ENCODE data around the gene ZBTB16.

ZBTB16 gene

GRCh38 chr11:114152785-114153184, 93.3 kb downstream of the ZBTB16 start:
- H3K9ac ChIP-seq (ENCODE audit: low read length) = no peak overlapping the region
- no peak overlapping the region for H4K5ac ChIP-seq (ENCODE audit: low read length)
- H3K4me2 ChIP-seq (ENCODE audit: low read length) = no peak overlapping the region
- no peaks in the 10 kb centered on the region for H3K27me3 ChIP-seq (ENCODE audit: insufficient read depth, low read length, poor library complexity)
- no peaks in the 10 kb centered on the region for H3K79me1 ChIP-seq (ENCODE audit: low read length)
- H3K27ac ChIP-seq (ENCODE audit: low read depth, low read length) = no peak overlapping the region
- H3K36me3 ChIP-seq (ENCODE audit: control insufficient read depth, insufficient read depth, low read length) = no peaks in the 10 kb centered on the region
- no peak overlapping the region for H4K8ac ChIP-seq (ENCODE audit: low read depth, low read length)
- DNase-seq = no peak
- no peak overlapping the region for H3K18ac ChIP-seq (ENCODE audit: low read length)
- no peak overlapping the region for H2BK15ac ChIP-seq (replicated peaks; ENCODE audit: low read depth)
- H3K79me2 ChIP-seq (ENCODE audit: control insufficient read depth, insufficient read depth, low read length) = no peaks in the 10 kb centered on the region
- no peaks in the 10 kb centered on the region for H3K4me1 ChIP-seq (ENCODE audit: control insufficient read depth, low read depth, low read length)
- no peak overlapping the region for H2BK5ac ChIP-seq (ENCODE audit: low read length)
- H3K4ac ChIP-seq (ENCODE audit: low read depth, low read length) = no peak overlapping the region
- H3K4me3 ChIP-seq (ENCODE audit: low read length) = no peak overlapping the region
- H3K23ac ChIP-seq (ENCODE audit: low read length) = no peak overlapping the region
- H2AK5ac ChIP-seq (ENCODE audit: low read length) = no peak overlapping the region
- WGBS (ENCODE audit: extremely low coverage, insufficient coverage, low lambda C conversion rate) = no CpG with 5 or more reads among the region's 2 CpGs
- no peak overlapping the region for H2BK120ac ChIP-seq (ENCODE audit: low read depth, low read length)
- no peak overlapping the region for H3K56ac ChIP-seq (ENCODE audit: low read length)

- no peaks in the 10 kb centered on the region for H3K27me3 ChIP-seq (ENCODE audit: insufficient read depth, low read length, poor library complexity)
- H4K5ac ChIP-seq (ENCODE audit: low read length) = no peak overlapping the region
- H3K18ac ChIP-seq (ENCODE audit: low read length) = no peak overlapping the region
- H2BK15ac ChIP-seq (replicated peaks; ENCODE audit: low read depth) = no peak overlapping the region
- H2BK5ac ChIP-seq (ENCODE audit: low read length) = no peak overlapping the region
- no peak overlapping the region for H4K8ac ChIP-seq (ENCODE audit: low read depth, low read length)
- no CpG with 5 or more reads among the region's 4 CpGs for WGBS (ENCODE audit: extremely low coverage, insufficient coverage, low lambda C conversion rate)
- no peak overlapping the region for H3K9ac ChIP-seq (ENCODE audit: low read length)
- no peak for DNase-seq
- H3K56ac ChIP-seq (ENCODE audit: low read length) = no peak overlapping the region
- no peaks in the 10 kb centered on the region for H3K4me1 ChIP-seq (ENCODE audit: control insufficient read depth, low read depth, low read length)
- H3K4me3 ChIP-seq (ENCODE audit: low read length) = no peak overlapping the region
- no peak overlapping the region for H3K23ac ChIP-seq (ENCODE audit: low read length)
- no peak overlapping the region for H3K4ac ChIP-seq (ENCODE audit: low read depth, low read length)
- no peak overlapping the region for H3K27ac ChIP-seq (ENCODE audit: low read depth, low read length)
- no peaks in the 10 kb centered on the region for H3K36me3 ChIP-seq (ENCODE audit: control insufficient read depth, insufficient read depth, low read length)
- no peak overlapping the region for H2BK120ac ChIP-seq (ENCODE audit: low read depth, low read length)
- no peaks in the 10 kb centered on the region for H3K79me1 ChIP-seq (ENCODE audit: low read length)
- H2AK5ac ChIP-seq (ENCODE audit: low read length) = no peak overlapping the region
- no peaks in the 10 kb centered on the region for H3K79me2 ChIP-seq (ENCODE audit: control insufficient read depth, insufficient read depth, low read length)
- H3K4me2 ChIP-seq (ENCODE audit: low read length) = no peak overlapping the region
Observed at GRCh38 chr11:114153224-114153623, 93.7 kb downstream of the ZBTB16 start.

- no peak overlapping the region for H3K23ac ChIP-seq (ENCODE audit: low read length)
- H2BK5ac ChIP-seq (ENCODE audit: low read length) = no peak overlapping the region
- H3K4me2 ChIP-seq (ENCODE audit: low read length) = no peak overlapping the region
- no peaks in the 10 kb centered on the region for H3K36me3 ChIP-seq (ENCODE audit: control insufficient read depth, insufficient read depth, low read length)
- H3K4me1 ChIP-seq (ENCODE audit: control insufficient read depth, low read depth, low read length) = no peaks in the 10 kb centered on the region
- no peaks in the 10 kb centered on the region for H3K79me2 ChIP-seq (ENCODE audit: control insufficient read depth, insufficient read depth, low read length)
- no peak overlapping the region for H3K27ac ChIP-seq (ENCODE audit: low read depth, low read length)
- no peak overlapping the region for H3K9ac ChIP-seq (ENCODE audit: low read length)
- H2BK120ac ChIP-seq (ENCODE audit: low read depth, low read length) = no peak overlapping the region
- H3K79me1 ChIP-seq (ENCODE audit: low read length) = no peaks in the 10 kb centered on the region
- no peak overlapping the region for H4K8ac ChIP-seq (ENCODE audit: low read depth, low read length)
- H3K18ac ChIP-seq (ENCODE audit: low read length) = no peak overlapping the region
- H4K5ac ChIP-seq (ENCODE audit: low read length) = no peak overlapping the region
- no peaks in the 10 kb centered on the region for H3K27me3 ChIP-seq (ENCODE audit: insufficient read depth, low read length, poor library complexity)
- H3K4ac ChIP-seq (ENCODE audit: low read depth, low read length) = no peak overlapping the region
- DNase-seq = no peak
- H2BK15ac ChIP-seq (replicated peaks; ENCODE audit: low read depth) = no peak overlapping the region
- H3K56ac ChIP-seq (ENCODE audit: low read length) = no peak overlapping the region
- no peak overlapping the region for H3K4me3 ChIP-seq (ENCODE audit: low read length)
- no CpG with 5 or more reads among the region's 5 CpGs for WGBS (ENCODE audit: extremely low coverage, insufficient coverage, low lambda C conversion rate)
- H2AK5ac ChIP-seq (ENCODE audit: low read length) = no peak overlapping the region
Observed at GRCh38 chr11:114154271-114155047, 94.9 kb downstream of the ZBTB16 start.

GRCh38 chr11:114155116-114155515, 95.6 kb downstream of the ZBTB16 start:
- no CpG with 5 or more reads among the region's 15 CpGs for WGBS (ENCODE audit: extremely low coverage, insufficient coverage, low lambda C conversion rate)
- Histone ChIP-seq H2BK15ac (replicated peaks; ENCODE audit: low read depth) (no peak overlapping the region), H3K79me2 (ENCODE audit: control insufficient read depth, insufficient read depth, low read length) (no peaks in the 10 kb centered on the region), H3K4ac (ENCODE audit: low read depth, low read length) (no peak overlapping the region), H2AK5ac (ENCODE audit: low read length) (no peak overlapping the region), H2BK5ac (ENCODE audit: low read length) (no peak overlapping the region), H3K9ac (ENCODE audit: low read length) (no peak overlapping the region), H2BK120ac (ENCODE audit: low read depth, low read length) (no peak overlapping the region), H3K27me3 (ENCODE audit: insufficient read depth, low read length, poor library complexity) (no peaks in the 10 kb centered on the region), H3K4me1 (ENCODE audit: control insufficient read depth, low read depth, low read length) (no peaks in the 10 kb centered on the region), H3K79me1 (ENCODE audit: low read length) (no peaks in the 10 kb centered on the region), H3K27ac (ENCODE audit: low read depth, low read length) (no peak overlapping the region), H3K56ac (ENCODE audit: low read length) (no peak overlapping the region), H3K23ac (ENCODE audit: low read length) (no peak overlapping the region), H3K4me3 (ENCODE audit: low read length) (no peak overlapping the region), H4K8ac (ENCODE audit: low read depth, low read length) (no peak overlapping the region), H3K36me3 (ENCODE audit: control insufficient read depth, insufficient read depth, low read length) (no peaks in the 10 kb centered on the region), H3K18ac (ENCODE audit: low read length) (no peak overlapping the region), H4K5ac (ENCODE audit: low read length) (no peak overlapping the region), H3K4me2 (ENCODE audit: low read length) (no peak overlapping the region)
- DNase-seq = no peak

- H3K9ac ChIP-seq (ENCODE audit: low read length) = no peak overlapping the region
- H4K8ac ChIP-seq (ENCODE audit: low read depth, low read length) = no peak overlapping the region
- no peak overlapping the region for H2AK5ac ChIP-seq (ENCODE audit: low read length)
- H3K4me1 ChIP-seq (ENCODE audit: control insufficient read depth, low read depth, low read length) = no peaks in the 10 kb centered on the region
- H2BK5ac ChIP-seq (ENCODE audit: low read length) = no peak overlapping the region
- no peak overlapping the region for H3K4me2 ChIP-seq (ENCODE audit: low read length)
- H3K79me2 ChIP-seq (ENCODE audit: control insufficient read depth, insufficient read depth, low read length) = no peaks in the 10 kb centered on the region
- no peaks in the 10 kb centered on the region for H3K36me3 ChIP-seq (ENCODE audit: control insufficient read depth, insufficient read depth, low read length)
- H3K79me1 ChIP-seq (ENCODE audit: low read length) = no peaks in the 10 kb centered on the region
- no peak overlapping the region for H3K4ac ChIP-seq (ENCODE audit: low read depth, low read length)
- no peak overlapping the region for H3K18ac ChIP-seq (ENCODE audit: low read length)
- no CpG with 5 or more reads among the region's 13 CpGs for WGBS (ENCODE audit: extremely low coverage, insufficient coverage, low lambda C conversion rate)
- H2BK15ac ChIP-seq (replicated peaks; ENCODE audit: low read depth) = no peak overlapping the region
- no peak overlapping the region for H3K23ac ChIP-seq (ENCODE audit: low read length)
- no peak overlapping the region for H3K56ac ChIP-seq (ENCODE audit: low read length)
- H3K27me3 ChIP-seq (ENCODE audit: insufficient read depth, low read length, poor library complexity) = no peaks in the 10 kb centered on the region
- no peak overlapping the region for H2BK120ac ChIP-seq (ENCODE audit: low read depth, low read length)
- no peak for DNase-seq
- H4K5ac ChIP-seq (ENCODE audit: low read length) = no peak overlapping the region
- no peak overlapping the region for H3K4me3 ChIP-seq (ENCODE audit: low read length)
- no peak overlapping the region for H3K27ac ChIP-seq (ENCODE audit: low read depth, low read length)
Observed at GRCh38 chr11:114156131-114156581, 96.6 kb downstream of the ZBTB16 start.

- Histone ChIP-seq H3K27ac (ENCODE audit: low read depth, low read length) (no peak overlapping the region), H3K4me2 (ENCODE audit: low read length) (no peak overlapping the region), H3K4me3 (ENCODE audit: low read length) (no peak overlapping the region), H2BK15ac (replicated peaks; ENCODE audit: low read depth) (no peak overlapping the region), H2BK120ac (ENCODE audit: low read depth, low read length) (no peak overlapping the region), H3K4me1 (ENCODE audit: control insufficient read depth, low read depth, low read length) (no peaks in the 10 kb centered on the region), H2AK5ac (ENCODE audit: low read length) (no peak overlapping the region), H3K79me1 (ENCODE audit: low read length) (no peaks in the 10 kb centered on the region), H3K23ac (ENCODE audit: low read length) (no peak overlapping the region), H2BK5ac (ENCODE audit: low read length) (no peak overlapping the region), H3K56ac (ENCODE audit: low read length) (no peak overlapping the region), H3K9ac (ENCODE audit: low read length) (no peak overlapping the region), H3K27me3 (ENCODE audit: insufficient read depth, low read length, poor library complexity) (no peaks in the 10 kb centered on the region), H3K79me2 (ENCODE audit: control insufficient read depth, insufficient read depth, low read length) (no peaks in the 10 kb centered on the region), H3K36me3 (ENCODE audit: control insufficient read depth, insufficient read depth, low read length) (no peaks in the 10 kb centered on the region), H4K8ac (ENCODE audit: low read depth, low read length) (no peak overlapping the region), H3K4ac (ENCODE audit: low read depth, low read length) (no peak overlapping the region), H4K5ac (ENCODE audit: low read length) (no peak overlapping the region), H3K18ac (ENCODE audit: low read length) (no peak overlapping the region)
- DNase-seq = no peak
- WGBS (ENCODE audit: extremely low coverage, insufficient coverage, low lambda C conversion rate) = no CpG with 5 or more reads among the region's 6 CpGs
Observed at GRCh38 chr11:114156782-114157181, 97.3 kb downstream of the ZBTB16 start.
